GM12878 (cell line): ENCODE data around the gene TBC1D5. TPM values are rescaled to one million over a fixed set of nuclear protein-coding genes. Genes with fewer than 3 reads are reported as not detected.

Experiments
- ATAC-seq: fragments of 200-7000 bp; cut with Tn5 transposase; 3 replicates; pipeline ENCODE4 v1.9.1; 2020; ENCODE audit warnings: mild to moderate bottlenecking, moderate library complexity
- BruUV-seq: library from RNA; stranded (reverse); fragments of 400-500 nt; replicated peaks from 2 replicates; lab custom pipeline; 2021; lab: Mats Ljungman, UMichigan
- CTCF ChIA-PET: fragments of 300-600 bp; sonication (Branson Sonifier 250); formaldehyde crosslinking; extraction: SDS; loops from one replicate; lab custom pipeline; 2021; ENCODE audit warnings: inconsistent platforms; lab: Yijun Ruan, JAX
- POLR2A ChIA-PET: fragments of 350-600 bp; formaldehyde crosslinking; extraction: SDS; loops from one replicate; lab custom pipeline; 2021; ENCODE audit warnings: inconsistent platforms; lab: Charles Lee
- RAD21 ChIA-PET: fragments of 300-600 bp; sonication (Branson Sonifier 250); formaldehyde crosslinking; loops from one replicate; lab custom pipeline; 2023; ENCODE audit warnings: antibody characterized with exemption; ENCODE audit not compliant: unreplicated experiment; lab: Charles Lee
- SMC1A ChIA-PET: fragments of 300-600 bp; sonication (Branson Sonifier 250); formaldehyde crosslinking; loops from one replicate; lab custom pipeline; 2023; ENCODE audit not compliant: unreplicated experiment, uncharacterized antibody; lab: Charles Lee
- DNase-seq: peaks from one replicate; pipeline ENCODE4 v3.0.0-alpha.2; 2011; ENCODE audit warnings: low read depth, low spot score
- FAIRE-seq: peaks from 3 replicates; lab custom pipeline; 2011; peaks lifted over from hg19 to GRCh38; lab: Jason Lieb, UNC
- H2AFZ ChIP-seq: 2 replicates; pipeline ENCODE4 v1.6.0; 2011; ENCODE audit warnings: low read depth, low read length, control low read depth; ENCODE audit not compliant: control insufficient read depth
- H3K27ac ChIP-seq: 2 replicates; pipeline ENCODE4 v1.5.1; 2011; ENCODE audit warnings: control low read depth; ENCODE audit not compliant: control insufficient read depth, insufficient read depth
- H3K27me3 ChIP-seq, 2 experiments: replicated peaks in 1 of 2; 2 replicates each; pipeline versions ENCODE4 v1.6.0 to v1.6.1; 2011; ENCODE audit warnings: low read length in 1 of 2; ENCODE audit not compliant: control insufficient read depth in 2 of 2, insufficient read depth in 2 of 2
- H3K36me3 ChIP-seq, 2 experiments: 2 replicates each; pipeline ENCODE4 v1.5.1; 2011; ENCODE audit warnings: low read length in 1 of 2; ENCODE audit not compliant: control insufficient read depth in 2 of 2, insufficient read depth in 2 of 2
- H3K4me1 ChIP-seq: 2 replicates; pipeline ENCODE4 v1.6.1; 2011; ENCODE audit warnings: mild to moderate bottlenecking, low read length, moderate library complexity, mixed read lengths; ENCODE audit not compliant: control insufficient read depth, insufficient read depth
- H3K4me2 ChIP-seq: 2 replicates; pipeline ENCODE4 v1.6.0; 2011; ENCODE audit warnings: control low read depth; ENCODE audit not compliant: control insufficient read depth, insufficient read depth
- H3K4me3 ChIP-seq: fragments of 200-600 bp; sonication (generic); 2 replicates; pipeline ENCODE4 v1.5.1; 2016
- H3K79me2 ChIP-seq: 2 replicates; pipeline ENCODE4 v1.6.0; 2011; ENCODE audit warnings: low read length; ENCODE audit not compliant: control insufficient read depth, insufficient read depth
- H3K9ac ChIP-seq: 2 replicates; pipeline ENCODE4 v1.8.0; 2011; ENCODE audit warnings: low read length, control low read depth, mixed read lengths; ENCODE audit not compliant: control insufficient read depth, insufficient read depth
- H3K9me3 ChIP-seq: replicated peaks from 3 replicates; pipeline ENCODE4 v1.5.1; 2011; ENCODE audit warnings: mild to moderate bottlenecking, low read length; ENCODE audit not compliant: control insufficient read depth, insufficient read depth
- H4K20me1 ChIP-seq: 2 replicates; pipeline ENCODE4 v1.6.0; 2011; ENCODE audit not compliant: control insufficient read depth, insufficient read depth
- EED ChIP-seq: sonication (generic); IDR thresholded peaks from 2 replicates; pipeline ENCODE4 v1.6.1; 2016; ENCODE audit warnings: antibody characterized with exemption, low read depth
- KLF5 ChIP-seq: fragments of 450-650 bp; IDR thresholded peaks from 2 replicates; pipeline ENCODE4 v1.6.1; 2014; ENCODE audit warnings: mild to moderate bottlenecking; ENCODE audit not compliant: partially characterized antibody
- MEF2A ChIP-seq: IDR thresholded peaks from 2 replicates; pipeline ENCODE4 v1.6.1; 2011; ENCODE audit warnings: low read depth, mild to moderate bottlenecking, low read length, moderate library complexity; ENCODE audit not compliant: insufficient read depth
- MEF2B ChIP-seq: fragments of 450-650 bp; IDR thresholded peaks from 2 replicates; pipeline ENCODE4 v1.6.1; 2018; ENCODE audit warnings: mild to moderate bottlenecking, moderate library complexity; ENCODE audit not compliant: partially characterized antibody, poor library complexity, severe bottlenecking
- NFIC ChIP-seq: IDR thresholded peaks from 2 replicates; pipeline ENCODE4 v1.6.1; 2012; ENCODE audit warnings: low read depth, mild to moderate bottlenecking, inconsistent platforms, low read length, moderate library complexity
- RB1 ChIP-seq: fragments of 450-650 bp; formaldehyde crosslinking; IDR thresholded peaks from 2 replicates; pipeline ENCODE4 v1.6.1; 2017; ENCODE audit warnings: mild to moderate bottlenecking, borderline replicate concordance
- RUNX3 ChIP-seq: IDR thresholded peaks from 2 replicates; pipeline ENCODE4 v1.6.1; 2012; ENCODE audit warnings: low read length, inconsistent platforms
- SIX5 ChIP-seq: IDR thresholded peaks from 2 replicates; pipeline ENCODE4 v1.6.1; 2011; ENCODE audit warnings: mild to moderate bottlenecking, low read depth, low read length, moderate library complexity; ENCODE audit not compliant: severe bottlenecking
- SMC3 ChIP-seq: IDR thresholded peaks from 2 replicates; pipeline ENCODE4 v1.6.1; 2011; ENCODE audit warnings: low read length, improper control_type of control experiment, borderline replicate concordance
- TAF1 ChIP-seq: IDR thresholded peaks from 2 replicates; pipeline ENCODE4 v1.6.1; 2011; ENCODE audit warnings: mild to moderate bottlenecking, low read depth, low read length, borderline replicate concordance
- TCF7 ChIP-seq: IDR thresholded peaks from 2 replicates; pipeline ENCODE4 v1.6.1; 2014; ENCODE audit warnings: antibody characterized with exemption, borderline replicate concordance
- ZNF384 ChIP-seq: IDR thresholded peaks from 2 replicates; pipeline ENCODE4 v1.6.1; 2012; ENCODE audit warnings: low read depth, mild to moderate bottlenecking, low read length, improper control_type of control experiment, borderline replicate concordance
- in situ Hi-C: fragments of 300-500 bp; cut with MboI; formaldehyde crosslinking; loops from 9 replicates; pipeline ENCODE4 v1.14.3; 2018; ENCODE audit warnings: mixed read lengths
- intact Hi-C: fragments of 100-400 bp; cut with micrococcal nuclease; formaldehyde crosslinking; loops from one replicate; pipeline ENCODE4 v1.14.2; 2022; ENCODE audit not compliant: unreplicated experiment
- polyA plus RNA-seq, 11 experiments: library from polyadenylated mRNA; depleted of rRNA in 4 of 11; unstranded in 6 of 11; stranded (reverse) in 5 of 11; fragments of >200 nt; fragmentation: Nextera tagmentation in 4 of 11; fragmentation: Illumina TruSeq in 1 of 11; extraction: Ambion mirVana in 4 of 11; extraction: Trizol in 1 of 11; gene quantifications; 1 replicate in 1 of 11; 2 replicates in 10 of 11; pipeline versions ENCODE4 v1.2.1 to v1.2.3, GENCODE V29; 2011 to 2016; ENCODE audit warnings: inconsistent platforms in 2 of 11, missing spikeins in 2 of 11, low read depth in 1 of 11
- total RNA-seq, 4 experiments: library from RNA; depleted of rRNA in 3 of 4; stranded (reverse); fragments of >200 nt in 3 of 4; fragmentation: Illumina TruSeq in 1 of 4; extraction: Trizol in 1 of 4; gene quantifications; 2 replicates each; pipeline versions ENCODE4 v1.2.1 to v1.2.3, GENCODE V29; 2013 to 2021
- TF ChIP-seq, protein P1 (sequence below): fragments of 450-650 bp; formaldehyde crosslinking; IDR thresholded peaks from 2 replicates; pipeline ENCODE4 v1.5.0; 2022; ENCODE audit warnings: mild to moderate bottlenecking, missing genetic modification characterization
- TF ChIP-seq, protein P2 (sequence below): fragments of 450-650 bp; IDR thresholded peaks from 2 replicates; pipeline ENCODE4 v1.6.1; 2017; ENCODE audit warnings: mild to moderate bottlenecking, low read depth, inconsistent platforms; ENCODE audit not compliant: poor library complexity, severe bottlenecking
- TF ChIP-seq, protein P3 (sequence below): fragments of 450-650 bp; formaldehyde crosslinking; IDR thresholded peaks from 2 replicates; pipeline ENCODE4 v1.4.0; 2022; ENCODE audit warnings: mild to moderate bottlenecking, moderate library complexity

The TBC1D5 gene
- total and polyA plus RNA-seq, 10 of the 15 experiments (the other 5 are each of a cell fraction or from before 2014, with no cell fraction given) = 5.5 to 61.0 (median 43.8) TPM

DNA sequence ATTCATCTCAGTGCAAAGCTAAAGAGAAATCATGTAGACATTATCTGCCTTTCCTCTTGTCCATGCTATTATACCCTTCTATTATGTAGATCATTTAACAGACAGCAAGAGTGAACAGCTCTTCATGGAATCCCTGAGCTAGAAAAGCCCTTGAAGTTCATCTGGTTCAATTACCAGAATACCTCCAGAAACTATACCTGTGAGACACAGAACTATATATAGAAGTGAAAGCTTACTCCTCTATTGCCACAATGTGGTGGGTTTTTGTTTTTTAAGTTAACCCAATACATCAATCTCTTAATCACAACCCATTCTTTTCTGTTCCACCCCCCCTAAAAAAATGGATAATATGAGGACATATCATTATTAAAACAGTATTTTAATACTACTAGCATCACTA is 510.0 kb downstream of the TBC1D5 start:
- in situ Hi-C loops = no loop called here
- FAIRE-seq = no peak
- RAD21 ChIA-PET = interaction anchor here (0.7 to 4.1 kb wide), 32 partner anchors 8 to 942 kb away, joined by 3 to 33 read pairs (median 5); partner anchors contain the start of gene PLCL2
- TF ChIP-seq MEF2B (peak; percentile 36), RUNX3 (peak; percentile 57; the same call in 1 of the 2 replicates), NFIC (no peak), SIX5 (no peak), TAF1 (no peak), RB1 (no peak), ZNF384 (no peak), SMC3 (peak; percentile 30; the same call in 1 of the 2 replicates), EED (no peak), MEF2A (peak; percentile 71; the same call in 1 of the 2 replicates), TCF7 (no peak), KLF5 (no peak)
- TF ChIP-seq, protein P1, sequence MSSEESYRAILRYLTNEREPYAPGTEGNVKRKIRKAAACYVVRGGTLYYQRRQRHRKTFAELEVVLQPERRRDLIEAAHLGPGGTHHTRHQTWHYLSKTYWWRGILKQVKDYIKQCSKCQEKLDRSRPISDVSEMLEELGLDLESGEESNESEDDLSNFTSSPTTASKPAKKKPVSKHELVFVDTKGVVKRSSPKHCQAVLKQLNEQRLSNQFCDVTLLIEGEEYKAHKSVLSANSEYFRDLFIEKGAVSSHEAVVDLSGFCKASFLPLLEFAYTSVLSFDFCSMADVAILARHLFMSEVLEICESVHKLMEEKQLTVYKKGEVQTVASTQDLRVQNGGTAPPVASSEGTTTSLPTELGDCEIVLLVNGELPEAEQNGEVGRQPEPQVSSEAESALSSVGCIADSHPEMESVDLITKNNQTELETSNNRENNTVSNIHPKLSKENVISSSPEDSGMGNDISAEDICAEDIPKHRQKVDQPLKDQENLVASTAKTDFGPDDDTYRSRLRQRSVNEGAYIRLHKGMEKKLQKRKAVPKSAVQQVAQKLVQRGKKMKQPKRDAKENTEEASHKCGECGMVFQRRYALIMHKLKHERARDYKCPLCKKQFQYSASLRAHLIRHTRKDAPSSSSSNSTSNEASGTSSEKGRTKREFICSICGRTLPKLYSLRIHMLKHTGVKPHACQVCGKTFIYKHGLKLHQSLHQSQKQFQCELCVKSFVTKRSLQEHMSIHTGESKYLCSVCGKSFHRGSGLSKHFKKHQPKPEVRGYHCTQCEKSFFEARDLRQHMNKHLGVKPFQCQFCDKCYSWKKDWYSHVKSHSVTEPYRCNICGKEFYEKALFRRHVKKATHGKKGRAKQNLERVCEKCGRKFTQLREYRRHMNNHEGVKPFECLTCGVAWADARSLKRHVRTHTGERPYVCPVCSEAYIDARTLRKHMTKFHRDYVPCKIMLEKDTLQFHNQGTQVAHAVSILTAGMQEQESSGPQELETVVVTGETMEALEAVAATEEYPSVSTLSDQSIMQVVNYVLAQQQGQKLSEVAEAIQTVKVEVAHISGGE = no peak
- TF ChIP-seq, protein P2, sequence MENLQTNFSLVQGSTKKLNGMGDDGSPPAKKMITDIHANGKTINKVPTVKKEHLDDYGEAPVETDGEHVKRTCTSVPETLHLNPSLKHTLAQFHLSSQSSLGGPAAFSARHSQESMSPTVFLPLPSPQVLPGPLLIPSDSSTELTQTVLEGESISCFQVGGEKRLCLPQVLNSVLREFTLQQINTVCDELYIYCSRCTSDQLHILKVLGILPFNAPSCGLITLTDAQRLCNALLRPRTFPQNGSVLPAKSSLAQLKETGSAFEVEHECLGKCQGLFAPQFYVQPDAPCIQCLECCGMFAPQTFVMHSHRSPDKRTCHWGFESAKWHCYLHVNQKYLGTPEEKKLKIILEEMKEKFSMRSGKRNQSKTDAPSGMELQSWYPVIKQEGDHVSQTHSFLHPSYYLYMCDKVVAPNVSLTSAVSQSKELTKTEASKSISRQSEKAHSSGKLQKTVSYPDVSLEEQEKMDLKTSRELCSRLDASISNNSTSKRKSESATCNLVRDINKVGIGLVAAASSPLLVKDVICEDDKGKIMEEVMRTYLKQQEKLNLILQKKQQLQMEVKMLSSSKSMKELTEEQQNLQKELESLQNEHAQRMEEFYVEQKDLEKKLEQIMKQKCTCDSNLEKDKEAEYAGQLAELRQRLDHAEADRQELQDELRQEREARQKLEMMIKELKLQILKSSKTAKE = peak; percentile 22
- TF ChIP-seq, protein P3, sequence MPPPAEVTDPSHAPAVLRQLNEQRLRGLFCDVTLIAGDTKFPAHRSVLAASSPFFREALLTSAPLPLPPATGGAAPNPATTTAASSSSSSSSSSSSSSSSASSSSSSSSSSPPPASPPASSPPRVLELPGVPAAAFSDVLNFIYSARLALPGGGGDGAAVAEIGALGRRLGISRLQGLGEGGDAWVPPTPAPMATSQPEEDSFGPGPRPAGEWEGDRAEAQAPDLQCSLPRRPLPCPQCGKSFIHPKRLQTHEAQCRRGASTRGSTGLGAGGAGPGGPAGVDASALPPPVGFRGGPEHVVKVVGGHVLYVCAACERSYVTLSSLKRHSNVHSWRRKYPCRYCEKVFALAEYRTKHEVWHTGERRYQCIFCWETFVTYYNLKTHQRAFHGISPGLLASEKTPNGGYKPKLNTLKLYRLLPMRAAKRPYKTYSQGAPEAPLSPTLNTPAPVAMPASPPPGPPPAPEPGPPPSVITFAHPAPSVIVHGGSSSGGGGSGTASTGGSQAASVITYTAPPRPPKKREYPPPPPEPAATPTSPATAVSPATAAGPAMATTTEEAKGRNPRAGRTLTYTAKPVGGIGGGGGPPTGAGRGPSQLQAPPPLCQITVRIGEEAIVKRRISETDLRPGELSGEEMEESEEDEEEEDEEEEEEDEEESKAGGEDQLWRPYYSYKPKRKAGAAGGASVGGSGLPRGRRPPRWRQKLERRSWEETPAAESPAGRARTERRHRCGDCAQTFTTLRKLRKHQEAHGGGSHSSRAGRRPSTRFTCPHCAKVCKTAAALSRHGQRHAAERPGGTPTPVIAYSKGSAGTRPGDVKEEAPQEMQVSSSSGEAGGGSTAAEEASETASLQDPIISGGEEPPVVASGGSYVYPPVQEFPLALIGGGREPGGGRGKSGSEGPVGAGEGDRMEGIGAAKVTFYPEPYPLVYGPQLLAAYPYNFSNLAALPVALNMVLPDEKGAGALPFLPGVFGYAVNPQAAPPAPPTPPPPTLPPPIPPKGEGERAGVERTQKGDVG (CRISPR knock-in tag) = no peak

More for the DNA sequence above, 510.0 kb downstream of the TBC1D5 start:
- Histone ChIP-seq H3K4me2 (peak overlapping the region; percentile 7; the same call in 1 of the 2 replicates), H3K36me3 (no peaks in the 10 kb centered on the region; a peak in 1 of 4 replicates), H3K9me3 (no peaks in the 10 kb centered on the region), H4K20me1 (no peaks in the 10 kb centered on the region), H3K4me3 (no peak overlapping the region), H3K9ac (no peak overlapping the region), H3K27ac (no peak overlapping the region), H2AFZ (no peak overlapping the region), H3K4me1 (peaks cover 12% of the 10 kb centered on the region; the same call in 1 of the 2 replicates), H3K27me3 (no peaks in the 10 kb centered on the region), H3K79me2 (no peaks in the 10 kb centered on the region)
- SMC1A ChIA-PET = interaction anchor here (0.8 to 5.5 kb wide), 49 partner anchors 9 to 908 kb away, joined by 3 to 77 read pairs (median 4); partner anchors contain the start of gene PLCL2
- peak; percentile 51 for ATAC-seq
- CTCF ChIA-PET = interaction anchor here (0.7 to 11.2 kb wide), 40 partner anchors 8 to 964 kb away, joined by 3 to 114 read pairs (median 4); partner anchors contain the start of gene PLCL2
- no TSS peak for BruUV-seq
- no peak for DNase-seq
- POLR2A ChIA-PET = interaction anchor here (0.5 to 1.2 kb wide), 3 partner anchors 37 to 1736 kb away, joined by 3 read pairs; no protein-coding TSS in a partner anchor
- intact Hi-C loops = loop anchor here (2.0 to 10.0 kb wide), 5 partner anchors 50 to 968 kb away; partner anchors contain the start of genes DPH3 and OXNAD1
